T-helper 1 cell treated with Interleukin-12 subunit alpha and Interleukin-12 subunit beta and Interleukin-4 antibody, amounts not matched to agents 30 μg/mL and 1 μg/mL, for 36 hours (primary cell): ENCODE data around the gene FZR1.
"Not testable (repeated sequence)": the region's sequence is repeated elsewhere in the genome, so short reads cannot be mapped to it uniquely, and the experiment has no call there.

ENCODE experiments used
- H3K27ac Mint-ChIP-seq: one replicate; pipeline ENCODE4 v1.8.0; 2021; ENCODE audit warnings: mild to moderate bottlenecking, mixed read lengths
- H3K27me3 Mint-ChIP-seq: one replicate; pipeline ENCODE4 v1.8.0; 2021; ENCODE audit warnings: low read depth, mixed read lengths
- H3K36me3 Mint-ChIP-seq: one replicate; pipeline ENCODE4 v1.8.0; 2021; ENCODE audit warnings: low read depth, mixed read lengths
- H3K4me1 Mint-ChIP-seq: one replicate; pipeline ENCODE4 v1.8.0; 2021; ENCODE audit warnings: low read depth, mixed read lengths
- H3K4me3 Mint-ChIP-seq: one replicate; pipeline ENCODE4 v1.8.0; 2021; ENCODE audit warnings: mild to moderate bottlenecking, moderate library complexity, mixed read lengths
- H3K9me3 Mint-ChIP-seq: one replicate; pipeline ENCODE4 v1.8.0; 2021; ENCODE audit warnings: mixed read lengths

FZR1 gene

DNA sequence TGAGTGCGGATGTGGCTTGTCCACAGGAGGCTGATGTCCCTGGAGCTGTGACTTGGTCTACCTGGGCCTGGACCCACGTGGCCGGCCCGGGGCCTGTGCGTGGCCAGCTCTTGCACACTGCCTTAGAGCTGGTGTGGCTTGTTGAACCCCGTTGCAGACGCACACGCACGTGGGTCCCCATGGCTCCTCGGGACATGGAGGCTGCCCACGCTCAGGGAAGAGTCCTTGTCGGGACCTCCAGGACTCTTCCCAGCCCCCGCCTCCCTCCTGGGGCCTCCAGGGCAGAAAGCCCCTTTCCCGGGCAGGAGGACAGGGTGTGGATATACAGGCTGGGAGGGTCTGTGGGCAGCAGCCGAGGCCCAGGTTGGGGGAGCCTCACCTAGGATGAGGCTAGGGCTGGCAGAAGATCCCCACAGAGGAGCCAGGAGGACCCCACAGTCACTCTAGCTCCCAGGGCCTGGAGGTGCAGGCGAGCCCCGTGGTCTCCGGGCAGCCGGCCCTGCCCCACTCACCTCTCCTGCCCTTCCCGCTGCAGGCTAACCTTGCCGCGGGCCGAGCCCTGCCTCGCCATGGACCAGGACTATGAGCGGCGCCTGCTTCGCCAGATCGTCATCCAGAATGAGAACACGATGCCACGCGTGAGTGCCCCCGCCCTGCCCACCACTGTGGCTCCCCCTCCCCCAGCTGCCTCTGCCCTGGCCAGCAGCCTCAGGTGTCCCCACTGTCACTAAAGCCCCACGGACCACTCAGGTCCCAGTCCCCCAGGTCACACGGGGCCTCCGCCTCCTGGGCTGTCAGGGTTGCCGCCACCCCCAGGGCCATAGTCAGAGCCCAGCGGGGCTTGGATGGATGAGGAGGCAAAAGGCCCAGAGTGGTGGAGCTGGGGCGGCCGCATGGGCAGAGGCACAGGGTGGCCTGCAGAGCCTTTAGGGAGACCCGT, 16.6 kb downstream of the FZR1 start:
- H3K27ac Mint-ChIP-seq, result no peak overlapping the region

GRCh38 chr19:3523361-3524077, 17.4 kb downstream of the FZR1 start:
- H3K4me1 Mint-ChIP-seq, result peaks cover 6% of the 10 kb centered on the region
- H3K4me3 Mint-ChIP-seq, result no peak overlapping the region
- no peak overlapping the region for H3K27ac Mint-ChIP-seq
- H3K27me3 Mint-ChIP-seq, result no peaks in the 10 kb centered on the region
- no peaks in the 10 kb centered on the region for H3K9me3 Mint-ChIP-seq
- peaks cover 13% of the 10 kb centered on the region for H3K36me3 Mint-ChIP-seq

More for the DNA sequence above, 16.6 kb downstream of the FZR1 start:
- Mint-ChIP-seq H3K36me3 (peaks cover 13% of the 10 kb centered on the region), H3K4me3 (no peak overlapping the region), H3K4me1 (peaks cover 6% of the 10 kb centered on the region), H3K27me3 (no peaks in the 10 kb centered on the region), H3K9me3 (no peaks in the 10 kb centered on the region)

DNA sequence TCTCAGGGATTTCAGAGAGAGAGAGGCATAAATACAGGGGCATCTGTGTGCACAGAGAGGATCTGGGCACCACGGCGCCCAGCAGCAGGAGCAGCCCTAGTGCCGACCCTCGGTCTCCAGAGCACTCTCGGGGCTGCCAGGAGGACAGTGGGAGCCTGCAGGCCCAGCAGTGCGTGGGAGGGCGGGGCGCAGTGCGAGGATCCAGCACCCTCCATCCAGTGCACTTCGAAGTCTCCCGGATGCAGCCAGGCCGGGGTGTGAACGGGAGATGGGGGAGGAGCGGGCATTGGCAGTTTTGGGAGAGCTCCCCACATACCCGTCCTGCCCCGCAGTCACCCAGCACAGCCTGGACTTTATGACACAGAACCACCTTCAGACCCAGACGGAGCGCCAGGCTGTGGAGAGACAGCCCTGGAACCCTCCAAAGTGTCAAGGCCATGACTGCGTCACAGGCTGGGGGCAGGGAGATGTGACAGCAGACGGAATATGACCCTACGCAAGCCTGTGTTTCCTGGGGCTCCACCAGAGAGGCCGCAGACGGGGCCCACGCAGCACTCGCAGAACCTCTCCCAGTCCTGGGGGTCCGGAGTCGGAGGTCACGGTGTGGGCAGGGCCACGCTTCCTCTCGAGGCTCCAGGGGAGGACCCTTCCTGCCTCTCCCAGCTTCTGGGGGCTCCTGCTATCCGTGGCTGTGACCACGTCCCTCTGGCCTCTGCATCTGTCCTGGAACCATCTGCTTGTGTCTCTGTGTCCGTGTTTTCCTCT, 18.1 kb downstream of the FZR1 start:
- Mint-ChIP-seq H3K27me3 (no peaks in the 10 kb centered on the region), H3K36me3 (peaks cover 13% of the 10 kb centered on the region), H3K4me1 (peaks cover 6% of the 10 kb centered on the region), H3K4me3 (no peak overlapping the region), H3K27ac (no peak overlapping the region), H3K9me3 (no peaks in the 10 kb centered on the region)

GRCh38 chr19:3524904-3525451, 18.9 kb downstream of the FZR1 start:
- Mint-ChIP-seq H3K36me3 (peaks cover 13% of the 10 kb centered on the region), H3K4me3 (no peak overlapping the region), H3K9me3 (no peaks in the 10 kb centered on the region), H3K4me1 (peaks cover 6% of the 10 kb centered on the region), H3K27ac (no peak overlapping the region), H3K27me3 (no peaks in the 10 kb centered on the region)

DNA sequence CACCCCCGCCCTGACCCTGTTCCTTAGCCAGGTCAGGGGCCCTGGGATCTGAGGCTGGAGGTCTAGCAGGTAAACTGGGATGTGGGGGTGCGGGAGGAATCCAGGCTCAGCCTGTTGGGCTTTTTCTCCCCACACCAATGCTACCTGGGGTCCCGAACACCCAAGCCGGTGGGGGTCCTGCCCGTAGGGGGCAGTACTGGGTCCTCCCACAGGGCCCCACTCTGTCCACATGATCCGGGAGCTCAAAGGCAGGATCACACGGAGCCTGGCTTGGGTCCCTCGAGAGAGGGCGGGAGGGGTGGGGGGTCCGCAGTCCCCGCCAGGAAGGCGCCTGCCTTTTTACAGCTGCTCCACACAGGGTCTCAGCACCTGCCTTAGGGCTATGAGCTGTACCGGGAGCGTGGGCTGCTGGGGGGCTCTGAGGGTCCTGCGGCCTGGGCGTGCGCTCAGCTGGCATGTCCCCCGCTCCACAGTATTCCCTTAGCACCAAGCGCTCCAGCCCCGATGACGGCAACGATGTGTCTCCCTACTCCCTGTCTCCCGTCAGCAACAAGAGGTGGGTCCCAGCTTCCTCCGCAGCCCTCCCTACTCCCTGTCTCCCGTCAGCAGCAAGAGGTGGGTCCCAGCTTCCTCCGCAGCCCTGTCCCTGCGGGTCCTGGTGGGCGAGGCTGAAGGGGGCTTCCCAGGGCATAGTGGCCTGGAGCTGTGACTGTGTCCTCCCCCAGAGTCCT, 20.6 kb downstream of the FZR1 start:
- peaks cover 2% of the 10 kb centered on the region for H3K4me1 Mint-ChIP-seq
- H3K36me3 Mint-ChIP-seq, result peaks cover 8% of the 10 kb centered on the region
- no peaks in the 10 kb centered on the region for H3K9me3 Mint-ChIP-seq
- no peak overlapping the region for H3K4me3 Mint-ChIP-seq
- no peaks in the 10 kb centered on the region for H3K27me3 Mint-ChIP-seq
- no peak overlapping the region for H3K27ac Mint-ChIP-seq

GRCh38 chr19:3527238-3527910, 21.3 kb downstream of the FZR1 start:
- H3K4me3 Mint-ChIP-seq, result no peak overlapping the region
- H3K9me3 Mint-ChIP-seq, result no peaks in the 10 kb centered on the region
- no peaks in the 10 kb centered on the region for H3K4me1 Mint-ChIP-seq
- H3K36me3 Mint-ChIP-seq, result peaks cover 5% of the 10 kb centered on the region
- H3K27ac Mint-ChIP-seq, result no peak overlapping the region
- no peaks in the 10 kb centered on the region for H3K27me3 Mint-ChIP-seq

DNA sequence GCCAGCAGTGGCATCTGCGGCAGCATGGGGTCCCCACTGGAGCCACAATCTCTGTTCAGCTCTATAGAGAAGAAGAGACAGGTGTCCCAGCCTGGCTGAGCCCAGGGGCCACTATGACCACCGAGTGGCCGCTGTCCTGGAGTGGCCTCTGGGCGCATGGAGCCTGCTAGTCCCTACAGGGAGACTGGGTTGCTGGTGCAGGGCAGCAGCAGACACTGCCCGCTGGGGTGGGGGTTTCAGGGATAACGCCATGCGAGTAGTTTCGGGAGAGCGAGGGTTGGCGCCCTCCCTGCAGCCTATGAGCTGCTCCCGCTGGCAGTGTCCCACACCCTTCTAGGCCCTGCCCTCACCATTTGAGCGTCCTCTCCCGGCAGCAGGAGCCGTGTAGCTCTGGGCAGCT, 22.0 kb downstream of the FZR1 start:
- H3K9me3 Mint-ChIP-seq, result no peaks in the 10 kb centered on the region
- H3K36me3 Mint-ChIP-seq, result peaks cover 6% of the 10 kb centered on the region
- H3K27me3 Mint-ChIP-seq, result no peaks in the 10 kb centered on the region
- no peak overlapping the region for H3K27ac Mint-ChIP-seq
- no peak overlapping the region for H3K4me3 Mint-ChIP-seq
- no peaks in the 10 kb centered on the region for H3K4me1 Mint-ChIP-seq

- H3K27me3 Mint-ChIP-seq, result no peaks in the 10 kb centered on the region
- H3K36me3 Mint-ChIP-seq, result peaks cover 10% of the 10 kb centered on the region
- no peaks in the 10 kb centered on the region for H3K4me1 Mint-ChIP-seq
- no peak overlapping the region for H3K4me3 Mint-ChIP-seq
- H3K9me3 Mint-ChIP-seq, result no peaks in the 10 kb centered on the region
- no peak overlapping the region for H3K27ac Mint-ChIP-seq
Observed at GRCh38 chr19:3528539-3529211, 22.6 kb downstream of the FZR1 start.

DNA sequence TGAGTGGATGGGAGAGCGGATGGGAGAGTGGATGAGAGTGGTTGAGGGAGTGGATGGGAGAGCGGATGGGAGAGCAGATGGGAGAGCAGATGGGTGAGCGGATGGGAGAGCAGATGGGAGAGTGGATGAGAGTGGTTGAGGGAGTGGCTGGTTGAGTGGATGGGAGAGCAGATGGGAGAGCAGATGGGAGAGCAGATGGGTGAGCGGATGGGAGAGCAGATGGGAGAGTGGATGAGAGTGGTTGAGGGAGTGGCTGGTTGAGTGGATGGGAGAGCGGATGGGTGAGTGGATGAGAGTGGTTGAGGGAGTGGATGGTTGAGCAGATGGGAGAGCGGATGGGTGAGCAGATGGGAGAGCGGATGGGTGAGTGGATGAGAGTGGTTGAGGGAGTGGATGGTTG, 23.2 kb downstream of the FZR1 start:
- H3K27ac Mint-ChIP-seq, H3K9me3 Mint-ChIP-seq, H3K4me3 Mint-ChIP-seq, H3K36me3 Mint-ChIP-seq, H3K27me3 Mint-ChIP-seq, H3K4me1 Mint-ChIP-seq: not testable (repeated sequence)

DNA sequence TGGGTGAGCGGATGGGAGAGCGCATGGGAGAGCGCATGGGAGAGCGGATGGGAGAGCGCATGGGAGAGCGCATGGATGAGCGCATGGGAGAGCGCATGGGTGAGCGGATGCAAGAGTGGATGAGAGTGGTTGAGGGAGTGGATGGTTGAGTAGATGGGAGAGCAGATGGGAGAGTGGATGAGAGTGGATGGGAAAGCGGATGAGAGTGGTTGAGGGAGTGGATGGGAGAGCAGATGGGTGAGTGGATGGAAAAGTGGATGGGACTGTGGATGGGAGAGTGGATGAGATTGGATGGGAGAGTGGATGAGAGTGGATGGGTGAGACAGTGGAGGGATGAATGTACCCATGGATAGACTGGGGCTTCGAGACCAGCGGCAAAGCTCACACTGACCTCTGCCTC, 24.3 kb downstream of the FZR1 start:
- H3K9me3 Mint-ChIP-seq, result no peaks in the 10 kb centered on the region

DNA sequence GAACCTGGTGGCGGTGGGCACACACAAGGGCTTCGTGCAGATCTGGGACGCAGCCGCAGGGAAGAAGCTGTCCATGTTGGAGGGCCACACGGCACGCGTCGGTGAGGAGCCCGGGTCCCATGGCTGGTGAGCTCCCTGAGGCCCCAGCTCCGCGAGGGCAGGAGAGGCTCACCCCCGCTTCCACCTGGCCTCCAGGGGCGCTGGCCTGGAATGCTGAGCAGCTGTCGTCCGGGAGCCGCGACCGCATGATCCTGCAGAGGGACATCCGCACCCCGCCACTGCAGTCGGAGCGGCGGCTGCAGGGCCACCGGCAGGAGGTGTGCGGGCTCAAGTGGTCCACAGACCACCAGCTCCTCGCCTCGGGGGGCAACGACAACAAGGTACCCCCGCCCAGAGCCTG, 25.6 kb downstream of the FZR1 start:
- H3K27ac Mint-ChIP-seq, result no peak overlapping the region
- no peaks in the 10 kb centered on the region for H3K27me3 Mint-ChIP-seq
- no peaks in the 10 kb centered on the region for H3K9me3 Mint-ChIP-seq
- H3K4me3 Mint-ChIP-seq, result no peak overlapping the region
- peaks cover 14% of the 10 kb centered on the region for H3K36me3 Mint-ChIP-seq
- no peaks in the 10 kb centered on the region for H3K4me1 Mint-ChIP-seq

More for the DNA sequence above, 24.3 kb downstream of the FZR1 start:
- no peaks in the 10 kb centered on the region for H3K27me3 Mint-ChIP-seq
- peaks cover 14% of the 10 kb centered on the region for H3K36me3 Mint-ChIP-seq
- no peak overlapping the region for H3K4me3 Mint-ChIP-seq
- no peak overlapping the region for H3K27ac Mint-ChIP-seq
- no peaks in the 10 kb centered on the region for H3K4me1 Mint-ChIP-seq

- no peak overlapping the region for H3K4me3 Mint-ChIP-seq
- no peaks in the 10 kb centered on the region for H3K4me1 Mint-ChIP-seq
- no peaks in the 10 kb centered on the region for H3K27me3 Mint-ChIP-seq
- H3K9me3 Mint-ChIP-seq, result no peaks in the 10 kb centered on the region
- H3K27ac Mint-ChIP-seq, result no peak overlapping the region
- peaks cover 11% of the 10 kb centered on the region for H3K36me3 Mint-ChIP-seq
Observed at GRCh38 chr19:3532154-3532786, 26.2 kb downstream of the FZR1 start.

- Mint-ChIP-seq H3K4me3 (no peak overlapping the region), H3K27me3 (no peaks in the 10 kb centered on the region), H3K9me3 (no peaks in the 10 kb centered on the region), H3K4me1 (no peaks in the 10 kb centered on the region), H3K36me3 (peaks cover 12% of the 10 kb centered on the region), H3K27ac (no peak overlapping the region)
Observed at GRCh38 chr19:3533033-3533432, 26.9 kb downstream of the FZR1 start.
